ENCODE results near the gene COL26A1. TPM values are rescaled to one million over a fixed set of nuclear protein-coding genes. Genes with fewer than 3 reads are reported as not detected.

Gene COL26A1
- total RNA-seq, 1 donor from 2014 or later: 66.2 TPM

GRCh38 chr7:101522021-101522420, 159.3 kb downstream of the COL26A1 start:
- Mint-ChIP-seq H3K27me3 (ENCODE audit: unreplicated experiment) (no peaks in the 10 kb centered on the region), H3K4me1 (ENCODE audit: low read depth, unreplicated experiment) (peaks cover 10% of the 10 kb centered on the region), H3K27ac (ENCODE audit: unreplicated experiment) (no peak overlapping the region), H3K9me3 (ENCODE audit: unreplicated experiment) (peaks cover 6% of the 10 kb centered on the region), H3K4me3 (ENCODE audit: unreplicated experiment) (no peak overlapping the region), H3K36me3 (ENCODE audit: unreplicated experiment) (no peaks in the 10 kb centered on the region)
- DNase-seq: no peak
- no peak for TF ChIP-seq CTCF (IDR thresholded peaks at IDR 0.05; ENCODE audit: partially characterized antibody, unreplicated experiment)

- Mint-ChIP-seq H3K9me3 (ENCODE audit: unreplicated experiment) (peaks cover 4% of the 10 kb centered on the region), H3K27ac (ENCODE audit: unreplicated experiment) (no peak overlapping the region)
- TF ChIP-seq CTCF (IDR thresholded peaks at IDR 0.05; ENCODE audit: partially characterized antibody, unreplicated experiment): no peak
Observed at GRCh38 chr7:101527844-101528667, 165.4 kb downstream of the COL26A1 start.

DNA sequence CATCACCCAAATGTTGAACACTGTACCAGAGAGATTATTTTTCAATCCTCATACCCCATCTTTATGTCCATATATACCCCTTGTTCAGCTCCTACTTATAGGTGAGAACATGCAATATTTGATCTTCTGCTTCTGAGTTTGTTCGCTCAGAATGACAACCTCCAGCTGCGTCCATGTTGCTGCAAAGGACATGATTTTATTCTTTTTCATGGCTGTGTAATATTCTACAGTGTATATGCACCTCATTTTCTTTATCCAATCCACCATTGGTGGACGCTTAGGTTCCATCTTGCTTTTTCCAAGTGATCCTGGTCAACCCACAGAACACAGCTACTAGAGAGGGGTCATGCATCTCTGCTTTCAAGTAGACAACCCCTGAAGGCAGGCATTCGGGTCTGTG, 166.9 kb downstream of the COL26A1 start:
- no peak for DNase-seq
- TF ChIP-seq CTCF (IDR thresholded peaks at IDR 0.05; ENCODE audit: partially characterized antibody, unreplicated experiment): no peak
- H3K4me3 Mint-ChIP-seq (ENCODE audit: unreplicated experiment): no peak overlapping the region
- peaks cover 5% of the 10 kb centered on the region for H3K9me3 Mint-ChIP-seq (ENCODE audit: unreplicated experiment)
- H3K27me3 Mint-ChIP-seq (ENCODE audit: unreplicated experiment): peaks cover 5% of the 10 kb centered on the region
- H3K4me1 Mint-ChIP-seq (ENCODE audit: low read depth, unreplicated experiment): peaks cover 15% of the 10 kb centered on the region
- no peak overlapping the region for H3K27ac Mint-ChIP-seq (ENCODE audit: unreplicated experiment)
- peaks cover 7% of the 10 kb centered on the region for H3K36me3 Mint-ChIP-seq (ENCODE audit: unreplicated experiment)

More at GRCh38 chr7:101527844-101528667, 165.4 kb downstream of the COL26A1 start:
- DNase-seq: no peak
- peaks cover 12% of the 10 kb centered on the region for H3K4me1 Mint-ChIP-seq (ENCODE audit: low read depth, unreplicated experiment)
- H3K36me3 Mint-ChIP-seq (ENCODE audit: unreplicated experiment): peaks cover 7% of the 10 kb centered on the region
- H3K4me3 Mint-ChIP-seq (ENCODE audit: unreplicated experiment): no peak overlapping the region
- H3K27me3 Mint-ChIP-seq (ENCODE audit: unreplicated experiment): peaks cover 3% of the 10 kb centered on the region

- no peak overlapping the region for H3K27ac Mint-ChIP-seq (ENCODE audit: unreplicated experiment)
- no peak overlapping the region for H3K4me3 Mint-ChIP-seq (ENCODE audit: unreplicated experiment)
- no peak for TF ChIP-seq CTCF (IDR thresholded peaks at IDR 0.05; ENCODE audit: partially characterized antibody, unreplicated experiment)
- H3K9me3 Mint-ChIP-seq (ENCODE audit: unreplicated experiment): peaks cover 5% of the 10 kb centered on the region
- peak; percentile 45 for DNase-seq
- peaks cover 13% of the 10 kb centered on the region for H3K27me3 Mint-ChIP-seq (ENCODE audit: unreplicated experiment)
- H3K4me1 Mint-ChIP-seq (ENCODE audit: low read depth, unreplicated experiment): peaks cover 15% of the 10 kb centered on the region
- peaks cover 7% of the 10 kb centered on the region for H3K36me3 Mint-ChIP-seq (ENCODE audit: unreplicated experiment)
Observed at GRCh38 chr7:101531726-101532357, 169.2 kb downstream of the COL26A1 start.

Data from glutamatergic neuron (in vitro differentiated cells).